Fibroblast of the aortic adventitia (primary cell): ENCODE measurements around the gene TMEM140. TPM values are rescaled to one million over a fixed set of nuclear protein-coding genes. Genes with fewer than 3 reads are reported as not detected.
"Not testable (repeated sequence)": the region's sequence is repeated elsewhere in the genome, so short reads cannot be mapped to it uniquely, and the experiment has no call there.

Experiments used
- DNase-seq: peaks from one replicate; pipeline ENCODE4 v3.0.0-alpha.2; 2010; ENCODE audit warnings: low read depth
- H3K4me3 ChIP-seq: 2 replicates; pipeline ENCODE4 v1.5.1; 2011; ENCODE audit warnings: low read depth, mild to moderate bottlenecking, control low read depth, low read length, moderate library complexity
- CTCF ChIP-seq: IDR thresholded peaks from 2 replicates; pipeline ENCODE4 v1.5.1; 2011; ENCODE audit warnings: mild to moderate bottlenecking, low read length, control low read depth, inconsistent platforms; ENCODE audit not compliant: insufficient read depth
- total RNA-seq: library from RNA; depleted of rRNA; stranded (reverse); fragments of >200 nt; gene quantifications from 2 replicates; pipeline ENCODE4 v1.2.3, GENCODE V29; 2012; ENCODE audit warnings: low replicate concordance

The TMEM140 gene
- total RNA-seq, 1 donor: 9.7 TPM

GRCh38 chr7:135167365-135167917 is 19.6 kb downstream of the TMEM140 start:
- H3K4me3 ChIP-seq: no peak overlapping the region
- DNase-seq: no peak
- TF ChIP-seq CTCF: no peak

GRCh38 chr7:135168001-135168400 is 20.1 kb downstream of the TMEM140 start:
- TF ChIP-seq CTCF: no peak
- no peak overlapping the region for H3K4me3 ChIP-seq
- DNase-seq: no peak

- no peak for DNase-seq
- H3K4me3 ChIP-seq: peak overlapping the region; percentile 81
- TF ChIP-seq CTCF: no peak
These were observed 20.7 kb downstream of the TMEM140 start for GRCh38 chr7:135168489-135169140.

- DNase-seq: peak; percentile 59
These were observed 21.5 kb downstream of the TMEM140 start for GRCh38 chr7:135169141-135169963.

GRCh38 chr7:135169964-135170273 is 22.0 kb downstream of the TMEM140 start:
- H3K4me3 ChIP-seq: peak overlapping the region; percentile 81
- peak; percentile 43 for DNase-seq
- TF ChIP-seq CTCF: no peak

More at GRCh38 chr7:135169141-135169963, 21.5 kb downstream of the TMEM140 start:
- peak overlapping the region; percentile 81 for H3K4me3 ChIP-seq
- peak; percentile 38 for TF ChIP-seq CTCF

- TF ChIP-seq CTCF: peak; percentile 52
- peak; percentile 90 for DNase-seq
- H3K4me3 ChIP-seq: peak within 1 kb of the TSS; percentile 81
These were observed 22.6 kb downstream of the TMEM140 start, which contains the start of gene CYREN for GRCh38 chr7:135170274-135170997. Gene CYREN, minus strand, starts transcription at chr7:135170707. Its CDS starts 1,785 bp downstream, at chr7:135168922.

- peak overlapping the region; percentile 81 for H3K4me3 ChIP-seq
- DNase-seq: not testable (repeated sequence)
These were observed 23.2 kb downstream of the TMEM140 start for GRCh38 chr7:135170998-135171481.

GRCh38 chr7:135171581-135172291 is 23.9 kb downstream of the TMEM140 start:
- not testable (repeated sequence) for H3K4me3 ChIP-seq, DNase-seq

GRCh38 chr7:135173916-135174315 is 26.0 kb downstream of the TMEM140 start:
- DNase-seq, H3K4me3 ChIP-seq: not testable (repeated sequence)
